ENCODE measurements around the gene MUSTN1.

MUSTN1 gene

DNA sequence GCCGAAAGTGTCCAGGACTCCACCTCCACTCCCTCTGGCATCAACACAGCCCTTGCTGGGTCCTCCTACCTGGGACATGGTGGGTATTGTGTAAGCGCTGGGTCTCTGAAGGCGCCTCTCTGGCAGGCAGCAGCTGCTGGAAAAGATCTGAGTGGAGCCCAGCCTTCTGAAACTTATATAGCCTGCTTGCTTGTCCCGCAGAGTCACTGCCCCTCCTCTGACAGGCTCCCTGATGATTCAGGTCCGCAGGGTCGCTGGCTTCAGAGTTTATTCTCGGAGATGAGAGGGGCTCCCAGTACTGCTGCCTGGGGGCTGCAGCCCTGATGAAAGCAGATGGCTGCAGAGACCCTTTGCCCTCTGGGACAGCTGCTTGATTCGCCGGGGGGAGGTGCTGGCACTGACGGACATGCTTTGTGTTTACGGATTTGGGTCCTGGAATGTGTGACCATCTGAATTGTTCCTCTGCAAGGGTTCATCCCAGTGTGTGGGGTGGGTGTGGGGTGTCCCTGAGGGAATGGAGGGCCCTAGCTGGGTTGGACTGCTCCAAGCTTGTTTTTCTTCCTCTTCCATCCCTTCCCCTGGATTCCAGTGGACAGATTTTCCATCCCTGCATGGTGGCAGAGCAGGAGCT, at the start of gene MUSTN1:
TSS of gene MUSTN1 (minus strand) at position 149 of the 631 bp plus-strand sequence. CDS start at position 78, 71 bp downstream.
- H3K4me3 ChIP-seq: no peak within 1 kb of the TSS
- H3K27ac ChIP-seq: peak within 1 kb of the TSS in 1 of 21 experiments; percentile 14

- no peak overlapping the region for H3K27ac ChIP-seq
These were observed 47.6 kb upstream of the MUSTN1 start for GRCh38 chr3:52882377-52882776.

GRCh38 chr3:52881871-52882270, 47.1 kb upstream of the MUSTN1 start:
- H3K4me3 ChIP-seq: no peak overlapping the region
- H3K27ac ChIP-seq: no peak overlapping the region

More at GRCh38 chr3:52882377-52882776, 47.6 kb upstream of the MUSTN1 start:
- no peak overlapping the region for H3K4me3 ChIP-seq

DNA sequence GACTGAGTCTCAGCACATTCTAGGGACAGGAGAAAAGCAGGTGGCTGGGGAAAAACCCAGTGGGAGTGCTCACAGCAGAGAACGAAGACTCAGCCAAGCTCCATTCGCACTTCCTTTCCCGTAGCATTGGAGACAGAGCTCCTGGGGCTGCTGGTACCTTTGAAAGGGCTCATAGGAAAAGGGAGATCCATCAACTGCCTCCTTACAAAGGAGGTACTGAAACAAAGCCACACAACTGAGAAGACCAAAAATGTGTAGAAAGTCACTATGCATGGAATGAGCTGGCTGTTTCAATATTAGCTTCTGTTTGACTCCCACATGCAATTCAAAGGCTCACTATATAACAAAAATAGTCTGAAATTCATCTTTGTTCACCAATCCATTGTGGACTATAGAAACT, 45.7 kb upstream of the MUSTN1 start:
- Histone ChIP-seq H3K4me3 (no peak overlapping the region), H3K27ac (no peak overlapping the region)

GRCh38 chr3:52880047-52880446, 45.2 kb upstream of the MUSTN1 start:
- no peak overlapping the region for H3K27ac ChIP-seq
- no peak overlapping the region for H3K4me3 ChIP-seq

- H3K27ac ChIP-seq: no peak overlapping the region
- H3K4me3 ChIP-seq: no peak overlapping the region
These were observed 44.8 kb upstream of the MUSTN1 start for GRCh38 chr3:52879581-52879980.

DNA sequence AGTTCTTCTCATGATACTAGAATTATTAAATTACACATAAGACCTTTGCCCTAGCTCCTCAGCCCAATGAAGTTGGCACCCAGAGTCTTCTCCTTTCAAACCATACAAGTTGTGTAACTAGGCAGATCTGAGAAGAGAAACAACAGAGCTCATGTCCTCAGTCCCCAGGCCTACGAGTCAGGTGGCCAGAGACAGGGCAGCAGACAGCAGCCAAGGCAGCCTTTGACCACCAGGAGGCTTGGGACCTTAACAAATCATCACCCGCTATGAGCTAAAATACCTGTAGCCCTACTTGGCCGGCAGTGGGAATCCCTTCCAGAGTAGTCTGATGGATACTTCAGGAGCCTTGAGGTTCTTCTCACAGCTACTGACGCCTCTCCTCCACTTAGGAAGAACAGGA, 44.3 kb upstream of the MUSTN1 start:
- Histone ChIP-seq H3K4me3 (no peak overlapping the region), H3K27ac (no peak overlapping the region)

DNA sequence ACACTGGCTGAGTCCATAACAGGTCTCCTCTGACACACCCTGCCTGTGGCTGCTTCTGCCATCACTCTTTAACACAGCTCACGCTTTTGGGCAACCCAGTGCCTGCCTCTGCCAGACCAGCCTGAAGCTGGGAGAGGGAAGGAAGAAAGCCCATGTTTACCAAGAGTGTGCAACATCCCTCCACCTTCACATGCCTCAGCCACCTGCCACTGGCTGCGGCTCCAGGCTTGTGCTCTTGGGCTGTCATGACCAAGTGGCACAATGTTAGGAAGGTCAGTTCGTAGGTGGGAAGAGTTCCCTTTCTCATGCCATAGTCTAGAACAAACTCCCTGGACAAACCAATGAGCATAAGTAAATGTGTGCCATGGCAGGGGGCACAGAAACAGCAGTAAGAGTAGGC, 42.3 kb upstream of the MUSTN1 start:
- H3K27ac ChIP-seq: no peak overlapping the region
- H3K4me3 ChIP-seq: no peak overlapping the region

GRCh38 chr3:52874864-52875587, 40.2 kb upstream of the MUSTN1 start:
- Histone ChIP-seq H3K27ac (no peak overlapping the region), H3K4me3 (no peak overlapping the region)

DNA sequence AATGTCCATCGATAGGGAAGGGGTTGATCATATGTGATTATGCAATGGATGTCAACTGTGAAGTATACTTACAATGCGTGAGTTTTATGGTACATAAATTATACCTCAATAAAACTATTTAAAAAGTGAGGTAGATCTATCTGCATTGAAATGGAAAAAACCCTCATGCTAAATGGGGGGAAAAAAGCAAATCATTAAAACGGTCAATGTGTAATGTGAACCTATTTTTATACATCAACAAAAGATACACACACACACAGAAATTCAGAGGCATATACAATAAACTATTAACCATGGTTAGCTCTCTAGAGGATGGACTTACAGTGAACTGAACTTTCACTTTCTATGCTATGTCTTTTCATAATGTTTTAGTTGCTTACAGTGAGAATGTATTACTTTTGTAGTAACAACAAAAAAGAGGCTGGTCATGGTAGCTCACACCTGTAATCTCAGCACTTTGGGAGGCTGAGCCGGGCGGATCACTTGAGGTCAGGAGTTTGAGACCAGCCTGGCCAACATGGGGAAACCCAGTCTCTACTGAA, 39.4 kb upstream of the MUSTN1 start:
- Histone ChIP-seq H3K4me3 (no peak overlapping the region), H3K27ac (peak overlapping the region in 1 of 21 experiments; percentile 10)

- no peak overlapping the region for H3K4me3 ChIP-seq
- no peak overlapping the region for H3K27ac ChIP-seq
These were observed 38.8 kb upstream of the MUSTN1 start for GRCh38 chr3:52873433-52874159.

GRCh38 chr3:52872245-52872644, 37.4 kb upstream of the MUSTN1 start:
- Histone ChIP-seq H3K4me3 (no peak overlapping the region), H3K27ac (no peak overlapping the region)

DNA sequence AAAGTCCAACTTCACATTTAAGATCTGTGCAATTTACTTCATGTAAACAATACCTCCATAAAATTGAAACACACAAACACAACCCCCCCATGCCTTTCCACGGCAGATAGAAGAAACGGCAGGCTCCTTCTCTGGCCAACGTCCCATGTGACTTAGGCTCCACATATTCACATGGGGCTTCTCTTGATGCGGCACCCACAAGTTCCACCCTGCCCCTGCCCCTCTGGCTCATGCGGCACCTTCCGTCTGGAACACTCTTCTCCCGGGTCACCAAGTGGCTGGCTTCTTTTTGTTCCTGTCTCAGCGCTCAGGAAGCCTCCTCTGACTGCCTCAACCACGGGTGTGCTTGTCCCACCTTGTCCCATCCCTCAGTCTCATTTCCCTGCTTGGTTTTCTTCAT, 36.9 kb upstream of the MUSTN1 start:
- Histone ChIP-seq H3K27ac (no peak overlapping the region), H3K4me3 (no peak overlapping the region)

DNA sequence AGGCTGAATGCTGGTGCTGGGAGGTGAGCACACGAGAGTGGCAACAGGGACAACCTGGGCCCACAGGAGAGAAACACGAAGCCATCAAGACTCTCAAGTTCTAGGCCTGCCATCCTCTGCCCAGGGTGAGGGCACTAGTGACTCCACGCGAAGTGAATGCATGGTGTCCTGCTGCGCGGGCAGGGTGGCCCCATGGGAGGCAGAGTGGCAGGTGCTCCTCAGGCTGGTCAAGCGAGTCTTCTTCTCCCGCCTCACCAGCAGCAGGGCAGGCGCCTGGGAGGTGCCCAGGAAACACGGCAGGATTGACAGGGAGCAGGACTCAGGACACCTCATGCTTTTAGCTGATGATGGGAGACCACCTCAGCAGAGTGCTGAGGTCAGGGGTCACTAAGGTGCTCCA, 35.7 kb upstream of the MUSTN1 start:
- no peak overlapping the region for H3K27ac ChIP-seq
- H3K4me3 ChIP-seq: no peak overlapping the region

DNA sequence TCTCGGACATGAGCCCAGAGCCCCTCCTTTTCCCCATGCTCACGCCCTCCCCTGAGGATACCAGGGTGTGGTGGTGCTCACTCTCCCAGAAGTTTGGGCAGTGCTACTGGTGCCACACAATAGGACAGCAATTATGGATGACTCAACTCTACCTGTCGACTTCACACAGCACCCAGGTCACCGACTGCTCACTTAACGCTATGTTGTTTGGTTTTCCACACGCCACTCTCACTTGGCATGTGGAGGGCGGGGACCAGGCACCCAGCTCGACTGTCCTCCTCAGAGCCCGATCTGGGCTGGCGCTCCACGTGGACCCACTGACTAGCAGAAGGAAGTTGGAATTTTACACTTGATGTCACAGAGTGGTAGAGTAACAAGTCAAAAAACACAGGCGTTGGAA, 31.6 kb upstream of the MUSTN1 start:
- Histone ChIP-seq H3K4me3 (no peak overlapping the region), H3K27ac (peak overlapping the region in 1 of 21 experiments; percentile 54)

GRCh38 chr3:52865994-52866393, 31.2 kb upstream of the MUSTN1 start:
- Histone ChIP-seq H3K4me3 (no peak overlapping the region), H3K27ac (no peak overlapping the region)

DNA sequence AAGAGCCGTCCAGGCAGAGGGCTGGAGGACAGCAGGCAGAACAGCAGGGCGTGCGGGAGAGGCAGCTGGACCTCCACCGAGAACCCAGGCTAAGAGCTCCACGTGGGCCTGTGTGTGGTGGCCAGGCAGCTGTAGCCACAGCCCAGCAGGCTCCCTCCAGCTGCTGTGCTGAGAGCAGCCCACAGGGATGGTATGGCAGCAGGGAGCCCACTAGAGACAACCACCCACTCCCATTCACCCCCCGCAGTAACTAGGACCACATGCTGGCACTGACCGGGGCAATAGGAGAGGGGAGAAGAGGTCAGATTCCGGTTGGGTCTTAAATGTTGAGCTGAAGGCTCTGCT, 25.6 kb upstream of the MUSTN1 start:
- no peak overlapping the region for H3K27ac ChIP-seq

DNA sequence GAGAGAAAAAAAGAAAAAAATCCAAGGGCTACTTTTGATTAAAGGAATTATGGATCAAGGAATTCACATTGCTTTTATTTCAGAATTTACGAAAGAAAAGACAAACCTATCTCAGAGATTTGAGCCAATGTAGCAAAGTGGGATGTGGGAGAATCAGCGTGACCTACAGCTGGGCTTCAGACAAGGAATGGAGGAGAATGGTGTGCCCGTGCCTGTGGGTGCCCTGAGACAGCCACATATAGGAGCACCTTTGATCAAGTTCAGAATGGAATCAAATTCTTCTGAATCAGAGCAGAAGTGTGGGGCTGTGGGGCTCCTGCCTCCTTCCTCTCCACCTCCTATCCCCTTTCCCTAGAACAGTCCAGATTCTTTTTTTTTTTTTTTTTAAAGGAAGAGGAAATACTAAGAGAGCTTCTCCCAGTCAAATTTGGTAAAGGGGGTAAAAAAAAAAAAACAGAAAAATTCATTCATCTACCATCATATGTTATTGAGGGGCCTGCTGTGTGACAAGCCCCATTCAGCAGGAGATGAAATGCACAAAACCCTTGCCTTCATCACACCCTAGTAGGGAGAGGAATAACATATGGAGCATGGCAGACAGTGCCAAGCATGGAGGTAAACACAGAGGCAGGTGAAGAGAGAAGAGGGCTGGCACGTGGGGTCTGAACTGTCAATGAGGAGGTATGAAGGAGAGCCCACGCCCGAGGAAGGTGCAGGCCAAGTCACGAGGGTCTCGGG, 25.0 kb upstream of the MUSTN1 start:
- Histone ChIP-seq H3K4me3 (no peak overlapping the region), H3K27ac (no peak overlapping the region)

More for the DNA sequence above, 25.6 kb upstream of the MUSTN1 start:
- H3K4me3 ChIP-seq: no peak overlapping the region

- no peak overlapping the region for H3K27ac ChIP-seq
- no peak overlapping the region for H3K4me3 ChIP-seq
These were observed 23.0 kb upstream of the MUSTN1 start for GRCh38 chr3:52857864-52858263.

DNA sequence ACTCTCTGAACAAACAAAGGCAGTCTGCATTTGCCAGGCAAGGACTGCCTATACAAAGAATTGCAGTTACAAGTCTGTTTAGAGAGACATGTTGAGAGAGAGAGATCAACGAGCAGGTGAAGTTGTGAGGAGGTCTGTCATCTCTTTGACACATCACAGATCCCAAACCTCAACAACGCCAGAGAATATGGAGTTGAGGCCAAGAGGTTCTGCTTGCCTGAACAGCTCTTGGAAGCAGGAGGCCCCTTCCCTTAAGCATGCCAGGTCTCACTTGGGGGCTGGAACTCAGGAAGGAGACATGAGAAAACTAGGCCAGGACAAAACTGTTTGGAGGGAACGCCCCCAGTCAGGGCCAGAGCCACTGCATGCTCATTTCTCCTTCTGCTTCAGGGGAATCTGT, 22.3 kb upstream of the MUSTN1 start:
- no peak overlapping the region for H3K4me3 ChIP-seq
- no peak overlapping the region for H3K27ac ChIP-seq
